Stimulated activated CD4-positive, alpha-beta T cell treated with anti-CD3 and anti-CD28 coated beads, Interleukin-1b, Interleukin-23, amount 100 ng/mL, for 1 hour (primary cell): ENCODE results near the gene ZNF683.
A peak's percentile ranks its signal among the peaks of the same experiment; 100 is the strongest.
"Not testable (repeated sequence)": the region's sequence is repeated elsewhere in the genome, so short reads cannot be mapped to it uniquely, and the experiment has no call there.

Experiments
- DNase-seq, 2 donors: peaks; one replicate each; pipeline ENCODE4 v3.0.0-alpha.2; 2020; ENCODE audit warnings: low read depth in 2 of 2

The ZNF683 gene

DNA sequence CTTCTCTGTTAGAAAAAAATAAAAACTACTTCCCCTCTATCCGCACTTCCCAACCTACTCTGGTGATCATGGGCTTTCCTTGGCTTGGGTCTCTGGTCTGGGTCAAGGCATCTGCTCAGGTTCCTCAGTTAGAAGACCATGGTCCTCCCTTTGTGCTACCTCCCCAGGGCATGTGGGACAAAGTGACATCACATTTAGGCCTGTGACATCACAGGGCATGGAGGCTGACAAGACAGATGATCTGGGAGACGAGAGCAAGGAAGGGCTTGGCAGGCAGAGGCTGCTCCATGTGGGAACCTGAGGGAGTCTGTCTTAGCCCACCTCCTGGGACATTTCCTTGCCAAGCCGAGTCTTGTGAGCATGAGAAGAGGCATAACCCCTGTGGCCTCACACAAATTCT, at the start of gene ZNF683:
ZNF683 (minus strand) TSS at position 140 of the 400 bp plus-strand sequence. CDS start 4,179 bp downstream, outside the sequence.
- DNase-seq: not testable (repeated sequence)

DNA sequence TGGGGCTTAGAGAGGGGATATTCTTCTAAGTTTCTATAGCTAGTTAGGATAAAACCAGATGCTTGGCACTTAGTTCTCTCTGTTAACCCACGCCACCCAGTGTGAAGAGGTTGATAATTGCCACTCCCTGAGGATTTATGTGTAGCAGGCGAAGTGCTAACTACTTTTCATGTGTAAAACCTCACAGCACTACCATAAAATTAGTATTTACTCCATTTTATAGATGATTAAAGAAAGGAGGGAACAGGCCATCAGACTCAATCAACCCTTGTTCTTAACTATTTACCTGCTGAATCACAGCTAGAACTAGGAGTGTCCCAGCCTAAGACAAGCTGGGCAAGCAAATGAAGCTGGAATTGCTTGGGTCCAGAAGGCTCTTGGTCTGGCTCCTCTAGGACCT, 46.9 kb upstream of the ZNF683 start:
- DNase-seq: no peak

DNA sequence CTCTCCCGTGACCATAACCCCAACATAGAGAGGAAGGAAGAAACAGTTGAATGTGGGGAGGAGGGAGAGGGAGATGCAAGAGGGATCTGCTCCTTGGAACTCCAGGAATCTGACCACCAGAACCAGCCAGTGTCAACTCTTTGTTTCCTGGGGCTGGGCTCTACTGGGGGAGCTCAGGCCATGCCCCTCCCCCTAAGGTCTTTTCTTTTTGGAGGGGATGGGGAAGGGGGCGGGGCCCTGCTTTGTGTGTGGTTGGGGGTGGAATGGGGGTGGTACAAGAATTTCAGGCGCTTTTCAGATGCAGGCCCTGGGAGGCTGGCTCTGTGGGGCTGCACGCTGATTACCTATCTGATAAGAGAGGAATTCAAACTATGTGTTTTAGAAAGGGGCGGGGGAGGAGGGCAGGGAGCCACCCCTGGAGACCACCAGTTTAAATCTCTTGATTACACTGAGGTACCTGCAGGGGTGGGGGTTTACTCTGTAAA, 46.4 kb upstream of the ZNF683 start:
- DNase-seq: no peak

DNA sequence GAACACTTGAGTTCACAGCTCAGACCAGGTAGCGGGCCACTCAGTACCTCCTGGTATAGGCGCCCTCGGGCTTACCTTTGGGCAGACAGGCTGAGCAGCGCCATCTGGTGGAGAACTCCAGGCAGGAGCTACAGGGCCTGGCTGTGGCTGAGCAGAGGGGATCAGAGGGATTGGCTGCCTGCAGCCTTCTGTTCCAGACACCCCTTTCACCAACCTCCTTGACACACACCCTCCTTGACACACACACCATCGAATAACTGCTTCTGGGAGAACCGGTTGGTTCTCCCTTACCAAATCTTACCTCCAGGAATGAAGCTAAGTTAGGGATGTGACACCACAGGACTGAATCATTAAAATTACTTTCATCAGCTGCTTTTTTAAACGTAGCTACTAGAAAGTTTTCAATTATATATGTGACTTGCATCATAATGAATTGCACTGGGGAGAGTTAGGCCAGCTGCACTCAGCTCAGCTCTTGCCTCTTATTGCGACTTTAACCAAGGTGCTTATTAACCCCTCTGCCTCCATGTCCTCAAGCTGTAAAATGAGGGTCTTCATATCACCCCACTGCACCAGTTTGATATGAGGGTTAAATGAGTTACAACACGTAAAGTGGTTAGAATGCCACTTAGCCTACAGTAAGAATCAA, 44.7 kb upstream of the ZNF683 start:
- peak; percentile 72 to 74 for DNase-seq

DNA sequence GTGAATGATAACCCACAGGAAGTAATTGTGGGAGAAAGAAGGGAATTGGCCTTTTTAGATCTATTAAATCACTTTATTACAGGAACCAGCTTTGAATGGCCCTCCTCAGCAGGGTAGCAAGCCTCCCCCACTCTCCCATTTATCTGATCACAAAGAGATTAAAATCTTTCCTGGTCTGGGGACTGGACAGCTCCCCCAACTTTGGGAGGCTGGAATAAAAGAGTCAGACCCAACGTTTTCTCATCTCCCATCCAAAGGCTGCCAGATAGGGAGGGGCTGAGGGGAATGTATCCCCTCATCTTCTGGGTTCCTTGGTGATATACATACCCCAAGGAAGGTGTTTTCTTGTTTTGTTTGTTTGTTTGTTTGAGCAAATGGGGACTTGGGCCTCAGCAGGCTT, 40.5 kb upstream of the ZNF683 start:
- no peak for DNase-seq

DNA sequence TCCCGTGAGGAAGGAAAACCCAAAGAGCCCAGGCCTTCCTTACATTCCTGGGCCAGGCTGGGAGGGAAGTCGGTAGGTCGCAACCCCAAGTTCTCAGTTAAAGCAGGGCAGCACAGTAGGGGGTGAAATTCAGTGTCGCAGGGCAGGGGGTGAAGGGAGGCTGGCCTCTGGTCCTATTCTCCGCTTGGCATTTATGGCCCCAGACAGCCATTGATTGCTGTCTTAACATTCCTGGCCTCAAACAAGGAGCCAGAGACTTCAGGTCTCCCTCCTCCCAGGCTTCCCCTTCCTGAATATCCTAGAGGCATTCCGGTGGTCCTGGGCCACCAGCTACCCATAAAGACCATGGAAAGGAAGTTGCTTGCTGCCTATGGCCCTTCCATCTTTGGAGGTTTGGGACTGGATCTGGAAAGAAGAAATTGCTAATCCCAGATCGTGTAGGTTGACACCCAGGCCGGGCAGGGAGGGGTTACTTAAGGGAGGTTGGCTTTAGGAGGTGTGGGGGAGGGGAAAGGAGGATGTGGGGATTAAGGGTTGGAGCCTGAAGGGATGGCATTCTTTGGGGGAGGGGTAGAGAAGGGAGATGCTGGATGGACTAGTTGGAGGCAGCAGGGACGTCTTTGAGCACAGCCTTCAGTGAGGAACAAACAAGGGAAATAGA, 39.8 kb upstream of the ZNF683 start:
- DNase-seq: no peak

DNA sequence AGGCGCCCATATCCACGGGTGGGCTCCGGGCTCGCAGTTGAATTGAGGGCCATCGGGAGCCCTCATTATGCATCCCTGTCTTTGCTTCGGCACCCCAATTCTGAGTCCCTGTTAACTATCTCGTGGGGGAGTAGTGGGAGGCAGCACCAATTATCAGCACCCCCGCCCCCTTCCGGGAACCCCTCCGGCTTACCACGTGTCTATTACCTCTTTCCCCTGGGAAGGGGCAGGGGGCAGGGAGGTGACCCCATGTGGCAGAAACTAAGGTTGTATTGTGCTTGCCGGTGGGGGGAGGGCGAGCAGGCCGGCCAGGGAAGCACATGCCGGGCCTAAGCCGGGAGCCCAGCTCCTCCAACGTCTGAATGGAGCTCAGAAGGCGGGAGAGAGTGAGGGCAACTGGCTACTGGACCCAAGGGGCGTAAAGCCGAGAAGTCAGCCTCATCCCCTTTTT, 39.1 kb upstream of the ZNF683 start:
- no peak for DNase-seq

DNA sequence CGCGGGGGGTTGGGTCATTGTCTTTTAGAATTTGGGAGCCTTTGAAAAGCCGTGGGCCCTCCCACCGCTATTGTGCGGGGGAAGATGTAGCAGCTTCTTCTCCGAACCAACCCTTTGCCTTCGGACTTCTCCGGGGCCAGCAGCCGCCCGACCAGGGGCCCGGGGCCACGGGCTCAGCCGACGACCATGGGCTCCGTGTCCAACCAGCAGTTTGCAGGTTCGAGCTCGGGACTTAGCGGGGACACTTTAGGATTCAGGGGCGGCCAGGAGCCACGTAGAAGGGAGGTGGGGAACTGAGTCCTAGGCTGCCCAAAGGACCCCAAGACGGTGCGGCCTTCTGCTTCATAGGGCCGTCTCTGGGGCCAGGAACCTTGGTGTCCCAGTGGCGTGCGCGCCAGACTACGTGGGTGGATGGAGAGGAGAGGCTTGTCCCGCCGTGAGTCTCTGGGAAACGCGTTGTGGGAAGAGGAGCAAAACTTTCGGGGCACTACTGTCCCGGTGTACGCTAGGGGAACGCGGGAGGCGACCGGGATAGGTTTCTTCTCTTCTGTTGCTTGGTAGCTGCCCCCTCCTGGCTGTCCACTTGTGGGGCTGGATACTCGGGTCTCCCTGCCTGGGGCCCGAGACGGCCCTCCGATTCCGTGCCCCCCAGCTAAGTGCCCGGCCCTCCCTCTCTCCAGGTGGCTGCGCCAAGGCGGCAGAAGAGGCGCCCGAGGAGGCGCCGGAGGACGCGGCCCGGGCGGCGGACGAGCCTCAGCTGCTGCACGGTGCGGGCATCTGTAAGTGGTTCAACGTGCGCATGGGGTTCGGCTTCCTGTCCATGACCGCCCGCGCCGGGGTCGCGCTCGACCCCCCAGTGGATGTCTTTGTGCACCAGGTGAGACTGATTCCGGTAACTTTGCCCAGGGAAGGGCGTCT, 38.4 kb upstream of the ZNF683 start, which contains the start of gene LIN28A:
LIN28A (plus strand) TSS at position 112 of the 918 bp plus-strand sequence; CDS start at position 187, 75 bp downstream.
- no peak for DNase-seq

DNA sequence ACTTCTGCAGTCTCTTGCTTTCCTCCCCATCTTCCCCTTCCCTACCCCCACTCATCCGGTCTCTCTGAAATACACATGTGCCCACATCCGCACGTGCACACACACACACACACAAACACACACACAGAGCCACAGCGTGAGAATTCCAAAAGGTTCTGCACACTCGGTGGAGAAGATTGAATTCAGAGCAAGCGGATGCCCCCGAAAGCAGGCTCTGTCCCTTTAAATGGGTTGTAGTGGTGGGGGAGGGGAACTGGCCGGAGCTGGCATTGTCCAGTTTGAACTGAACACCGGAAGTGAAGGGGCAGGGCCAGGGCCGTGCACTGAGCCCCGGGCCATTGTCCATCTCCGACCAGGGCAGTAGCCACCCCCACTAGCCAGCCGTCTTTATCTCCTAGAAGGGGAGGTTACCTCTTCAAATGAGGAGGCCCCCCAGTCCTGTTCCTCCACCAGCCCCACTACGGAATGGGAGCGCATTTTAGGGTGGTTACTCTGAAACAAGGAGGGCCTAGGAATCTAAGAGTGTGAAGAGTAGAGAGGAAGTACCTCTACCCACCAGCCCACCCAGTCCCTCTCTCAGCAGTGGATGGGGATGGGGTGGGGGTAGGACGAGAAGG, 36.7 kb upstream of the ZNF683 start:
- DNase-seq: no peak

DNA sequence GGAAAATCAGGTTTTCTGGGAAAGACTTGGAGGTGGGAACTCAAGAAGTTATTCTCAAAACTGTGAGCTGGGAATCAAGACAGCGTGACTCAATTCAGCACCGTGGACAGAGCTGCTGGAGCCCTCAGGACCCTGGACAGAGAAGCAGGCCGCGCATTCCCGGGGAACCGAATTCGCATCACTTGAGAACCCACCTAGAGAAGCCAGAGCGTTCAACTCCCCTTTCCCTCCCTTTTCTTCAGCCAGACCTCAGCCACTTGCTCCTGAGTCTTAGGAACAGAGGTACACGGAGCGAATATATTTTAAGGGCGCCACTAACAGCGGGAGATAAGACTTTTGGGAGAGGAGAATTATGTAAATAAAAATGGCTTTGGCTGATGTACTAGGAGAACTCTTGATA, 36.1 kb upstream of the ZNF683 start:
- DNase-seq: peak; percentile 50 to 69

DNA sequence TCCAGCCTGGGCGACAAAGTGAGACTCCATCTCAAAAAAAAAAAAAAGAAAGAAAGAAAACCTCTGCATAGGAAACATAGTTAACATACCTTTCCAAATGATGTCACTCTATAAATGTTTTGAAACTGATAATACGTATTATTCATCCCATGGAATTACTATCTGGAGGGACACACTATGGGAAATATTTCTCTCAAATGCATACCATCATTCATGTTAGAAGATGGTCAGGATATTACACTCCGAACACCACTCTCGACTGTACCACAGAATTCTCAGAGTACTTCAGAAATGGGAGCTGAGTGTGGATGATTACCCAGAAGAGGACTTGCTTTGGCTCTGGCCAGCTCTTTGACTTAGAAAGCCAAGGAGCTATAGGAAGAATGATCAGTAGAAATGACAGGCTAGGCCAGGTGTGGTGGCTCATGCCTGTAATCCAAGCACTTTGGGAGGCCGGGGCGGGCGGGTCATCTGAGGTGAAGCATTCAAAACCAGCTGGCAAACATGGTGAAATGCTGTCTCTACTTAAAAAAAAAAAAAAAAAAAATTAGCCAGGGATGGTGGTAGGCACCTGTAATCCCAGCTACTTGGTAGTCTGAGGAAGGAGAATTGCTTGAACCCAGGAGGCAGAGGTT, 32.8 kb upstream of the ZNF683 start:
- no peak for DNase-seq

DNA sequence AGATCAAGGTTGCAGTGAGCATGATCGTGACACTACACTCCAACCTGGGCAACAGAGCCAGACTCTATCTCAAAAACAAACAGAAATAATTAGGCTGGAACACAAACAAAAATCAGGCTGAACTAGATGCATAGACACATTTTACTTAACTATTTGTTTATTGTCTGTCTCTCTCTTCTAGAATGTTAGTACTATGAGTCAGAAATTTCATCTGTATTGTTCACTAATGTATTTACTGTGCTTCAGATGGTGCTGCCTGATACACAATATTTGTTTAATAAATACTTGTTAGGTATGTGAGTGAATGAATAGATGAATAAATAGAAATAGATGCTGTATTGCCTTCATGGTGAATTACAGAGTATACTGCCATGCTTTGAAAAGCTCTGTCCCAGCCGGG, 32.1 kb upstream of the ZNF683 start:
- no peak for DNase-seq

DNA sequence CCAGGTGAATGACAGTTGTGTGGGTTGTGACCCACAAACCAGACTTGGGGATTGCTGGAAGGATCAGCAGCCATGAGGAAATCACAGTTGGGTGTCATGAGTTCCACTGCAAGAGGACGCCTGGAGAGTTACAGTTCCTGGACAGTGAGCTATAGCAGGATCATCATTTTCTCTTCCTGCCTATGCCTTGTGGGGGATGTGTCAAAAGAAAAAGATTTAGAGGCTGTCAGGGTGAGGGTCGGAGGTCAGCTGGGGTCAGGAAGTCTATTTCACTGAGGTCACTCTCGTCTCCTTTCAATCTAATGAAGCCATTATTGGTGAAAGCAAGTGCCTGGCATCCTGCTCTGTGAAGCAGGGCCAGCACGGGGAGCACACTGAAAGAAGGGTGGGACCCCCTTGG, 31.1 kb upstream of the ZNF683 start:
- DNase-seq: no peak

DNA sequence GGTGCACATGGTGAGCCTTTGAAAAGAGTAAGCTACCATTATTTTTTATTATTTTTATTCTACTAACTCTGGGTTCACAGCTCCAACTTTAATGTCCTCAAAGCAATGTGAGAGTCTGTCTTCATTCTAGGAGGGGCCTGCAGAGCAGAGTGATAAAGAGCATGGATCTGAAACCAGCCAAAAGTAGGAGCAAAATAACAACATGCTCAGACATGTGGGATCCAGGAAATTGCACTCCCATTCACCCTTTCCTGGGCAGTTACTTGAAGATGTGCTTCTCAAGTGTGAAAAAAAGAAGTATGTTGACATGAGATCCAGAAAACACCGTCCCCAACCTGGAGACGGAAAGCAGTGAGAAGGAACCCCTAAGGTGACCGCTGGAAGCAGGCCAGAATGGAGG, 29.3 kb upstream of the ZNF683 start:
- DNase-seq: no peak

DNA sequence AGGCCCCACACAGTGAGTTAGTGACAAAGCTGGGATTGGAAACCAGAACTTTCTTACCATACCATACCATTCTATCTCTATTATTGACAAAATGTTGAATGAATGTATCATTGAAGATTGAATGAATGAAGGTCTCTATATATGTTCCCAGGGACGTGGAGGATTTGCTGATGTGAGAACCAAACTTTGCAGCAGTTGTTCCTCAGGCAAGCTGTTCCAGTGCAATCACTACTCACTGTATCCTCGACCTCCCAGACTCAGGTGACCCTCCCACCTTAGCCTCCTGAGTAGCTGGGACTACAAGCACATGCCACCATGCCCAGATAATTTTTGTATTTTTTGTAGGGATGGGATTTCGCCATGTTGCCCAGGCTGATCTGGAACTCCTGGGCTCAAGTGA, 26.5 kb upstream of the ZNF683 start:
- no peak for DNase-seq

DNA sequence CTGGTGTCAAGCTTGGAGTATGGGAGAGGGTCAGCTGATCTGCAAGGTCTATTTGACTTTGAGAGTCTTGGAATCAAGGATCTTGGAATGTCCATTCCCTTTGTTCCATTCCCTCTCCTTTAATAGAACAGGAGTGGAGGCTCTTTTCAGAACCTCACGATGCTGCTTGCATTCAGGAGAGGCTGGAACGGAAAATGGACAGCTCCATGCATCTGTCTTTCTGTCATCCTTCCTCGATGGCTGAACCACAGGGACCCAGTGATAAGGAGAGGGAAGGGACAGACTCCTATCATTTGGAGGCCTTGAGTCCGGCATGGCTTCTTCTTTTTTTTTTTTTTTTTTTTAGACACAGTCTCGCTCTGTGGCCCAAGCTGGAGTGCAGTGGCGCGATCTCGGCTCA, 23.2 kb upstream of the ZNF683 start:
- no peak for DNase-seq

DNA sequence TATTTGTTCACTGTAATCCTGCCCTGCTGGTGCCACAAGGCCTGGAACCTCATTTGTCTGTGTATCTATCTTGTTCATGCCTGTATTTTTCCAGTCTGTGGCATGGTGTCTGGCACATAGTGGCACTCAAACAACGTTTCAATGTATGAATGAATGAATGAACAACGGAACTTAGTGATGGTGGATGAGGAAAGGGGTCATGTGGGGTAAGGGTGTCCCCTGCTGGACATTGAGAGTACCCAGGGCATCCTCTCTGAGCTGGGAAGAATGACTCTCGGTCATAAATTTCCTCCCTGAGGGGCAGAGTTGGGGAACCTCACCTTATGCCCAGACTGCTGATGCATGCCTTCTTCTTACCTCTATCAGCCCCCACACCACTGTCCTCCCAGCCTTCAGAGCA, 18.9 kb upstream of the ZNF683 start:
- DNase-seq: peak in 1 of 2 donors; percentile 22

DNA sequence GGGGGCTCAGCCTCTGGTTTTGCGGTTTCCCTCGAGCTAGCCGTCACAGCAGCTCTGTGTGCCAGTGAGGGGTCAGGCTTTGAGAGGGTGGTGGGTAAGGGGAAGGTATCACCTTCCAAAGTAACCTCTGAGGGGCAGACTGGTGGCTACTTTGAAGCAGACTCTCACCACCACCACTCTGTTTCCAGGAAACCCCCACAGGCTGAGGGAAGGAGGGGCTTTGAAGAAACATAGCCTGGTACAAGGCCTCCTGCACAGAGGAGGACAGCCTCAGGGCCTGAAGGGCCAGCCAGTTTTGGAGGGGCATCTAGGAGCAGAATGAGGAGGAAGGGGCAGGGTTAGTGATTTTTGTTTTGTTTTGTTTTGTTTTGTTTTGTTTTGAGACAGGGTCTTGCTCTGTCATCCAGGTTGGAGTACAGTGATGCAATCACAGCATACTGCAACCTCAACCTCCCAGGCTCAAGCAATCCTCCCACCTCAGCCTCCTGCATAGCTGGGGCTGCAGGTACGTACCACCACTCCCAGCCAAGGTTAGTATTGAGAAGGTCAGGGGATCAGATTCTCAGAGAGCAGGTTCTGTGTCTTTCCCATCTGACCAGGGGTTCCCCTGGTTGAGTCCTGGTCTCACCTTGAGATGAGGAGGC, 17.2 kb upstream of the ZNF683 start:
- DNase-seq: no peak

DNA sequence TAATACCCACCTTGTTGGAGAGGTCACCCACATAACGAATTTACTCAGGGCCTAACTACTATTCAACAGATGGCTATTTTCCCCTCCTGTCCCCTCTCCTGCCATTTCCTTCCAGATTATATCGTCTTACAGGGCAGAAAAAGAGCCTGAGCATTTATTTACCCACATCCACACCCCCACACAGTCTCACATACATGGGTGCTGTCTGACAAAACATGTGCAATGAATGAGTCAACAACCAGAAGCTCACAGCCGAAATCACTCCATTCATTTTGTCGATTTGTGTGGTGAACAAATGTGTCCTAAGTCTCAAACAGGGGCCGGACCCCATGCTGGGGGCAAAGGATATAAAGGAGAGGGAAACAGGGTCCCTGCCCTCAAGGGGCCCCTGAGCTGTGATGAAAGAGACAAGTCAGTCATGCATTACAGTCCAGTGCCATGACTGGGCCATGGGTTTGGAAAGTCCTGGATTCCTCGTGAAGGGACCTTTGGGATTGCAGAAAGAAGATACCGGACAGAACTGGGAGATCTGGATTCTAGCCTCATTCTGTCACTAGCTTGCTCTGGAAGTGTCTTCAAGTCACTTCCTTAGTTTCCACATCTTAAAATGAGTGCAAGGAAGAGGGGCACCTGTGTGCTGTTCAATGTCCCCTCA, 16.4 kb upstream of the ZNF683 start:
- DNase-seq: no peak

DNA sequence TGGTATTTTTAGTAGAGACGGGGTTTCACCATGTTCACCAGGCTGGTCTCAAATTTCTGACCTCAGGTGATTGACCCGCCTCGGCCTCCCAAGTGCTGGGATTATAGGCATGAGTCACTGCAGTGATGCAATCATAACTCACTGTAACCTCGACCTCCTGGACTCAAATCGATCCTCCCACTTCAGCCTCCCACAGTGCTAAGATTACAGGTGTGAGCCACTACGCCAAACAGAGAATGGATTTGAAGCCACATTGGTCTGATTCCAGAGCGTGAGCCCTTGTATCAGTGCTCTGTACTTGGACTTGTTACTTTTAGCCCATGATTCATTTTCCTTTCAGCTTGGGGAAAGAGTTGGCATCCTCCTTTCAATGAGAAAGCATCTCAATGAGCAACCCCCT, 14.9 kb upstream of the ZNF683 start:
- no peak for DNase-seq
